Measurements from ENCODE around the gene ZNF117. TPM values are rescaled to one million over a fixed set of nuclear protein-coding genes. Genes with fewer than 3 reads are reported as not detected.

Gene ZNF117
- total RNA-seq, 4 donors from 2014 or later, result 0.78 to 1.9 (median 1.1) TPM

- Histone ChIP-seq H3K27ac (no peak overlapping the region), H3K4me1 (no peaks in the 10 kb centered on the region), H3K27me3 (no peaks in the 10 kb centered on the region), H3K9me3 (no peaks in the 10 kb centered on the region), H3K4me3 (no peak overlapping the region), H3K36me3 (peaks cover 0 to 8% of the 10 kb centered on the region in 2 donors)
- in situ Hi-C loops (cut with MboI; ENCODE audit: low sequenced_read_pairs in 4 of 4) (no loop called here), intact Hi-C loops (cut with DNase I; ENCODE audit: low total_unique reads) (no loop called here)
- DNase-seq (no peak), ATAC-seq (peak in 1 of 2 donors; percentile 49)
- TF ChIP-seq POLR2A (IDR thresholded peaks at IDR 0.05) (no peak), CTCF (IDR thresholded peaks at IDR 0.05 in 4 of 5, conservative IDR thresholded peaks at IDR 0.05 in 1 of 5) (no peak)
These were observed 620 bp downstream of the ZNF117 start for GRCh38 chr7:64990216-64990615.

- intact Hi-C loops (cut with DNase I; ENCODE audit: low total_unique reads) (no loop called here), in situ Hi-C loops (cut with MboI; ENCODE audit: low sequenced_read_pairs in 4 of 4) (no loop called here)
- DNase-seq (no peak), ATAC-seq (no peak)
- Histone ChIP-seq H3K27ac (no peak overlapping the region), H3K4me1 (no peaks in the 10 kb centered on the region), H3K36me3 (peaks cover 0 to 50% of the 10 kb centered on the region in 2 donors), H3K4me3 (no peak overlapping the region), H3K27me3 (no peaks in the 10 kb centered on the region), H3K9me3 (peaks cover 0 to 36% (median 27%) of the 10 kb centered on the region in 3 donors)
- TF ChIP-seq CTCF (IDR thresholded peaks at IDR 0.05 in 4 of 5, conservative IDR thresholded peaks at IDR 0.05 in 1 of 5) (no peak), POLR2A (IDR thresholded peaks at IDR 0.05) (no peak)
These were observed 12.2 kb downstream of the ZNF117 start for GRCh38 chr7:64978497-64979203.

GRCh38 chr7:64965594-64965993 is 25.2 kb downstream of the ZNF117 start:
- H3K4me1 ChIP-seq, result no peaks in the 10 kb centered on the region
- H3K4me3 ChIP-seq, result no peak overlapping the region
- ATAC-seq (no peak), DNase-seq (no peak)
- no peak for TF ChIP-seq CTCF (IDR thresholded peaks at IDR 0.05 in 4 of 5, conservative IDR thresholded peaks at IDR 0.05 in 1 of 5)
- no peak for TF ChIP-seq POLR2A (IDR thresholded peaks at IDR 0.05)
- in situ Hi-C loops (cut with MboI; ENCODE audit: low sequenced_read_pairs in 4 of 4) (no loop called here), intact Hi-C loops (cut with DNase I; ENCODE audit: low total_unique reads) (no loop called here)
- H3K27ac ChIP-seq, result no peak overlapping the region
- H3K36me3 ChIP-seq, result no peaks in the 10 kb centered on the region
- H3K27me3 ChIP-seq, result no peaks in the 10 kb centered on the region
- no peaks in the 10 kb centered on the region for H3K9me3 ChIP-seq

GRCh38 chr7:64959072-64959747 is 31.6 kb downstream of the ZNF117 start:
- Histone ChIP-seq H3K4me3 (no peak overlapping the region), H3K4me1 (no peaks in the 10 kb centered on the region), H3K27ac (no peak overlapping the region), H3K36me3 (no peaks in the 10 kb centered on the region), H3K27me3 (no peaks in the 10 kb centered on the region), H3K9me3 (no peaks in the 10 kb centered on the region)
- no peak for TF ChIP-seq POLR2A (IDR thresholded peaks at IDR 0.05)
- no peak for TF ChIP-seq CTCF (IDR thresholded peaks at IDR 0.05 in 4 of 5, conservative IDR thresholded peaks at IDR 0.05 in 1 of 5)
- in situ Hi-C loops (cut with MboI; ENCODE audit: low sequenced_read_pairs in 4 of 4) (loop anchor here in 1 of 4 donors (10.0 kb wide), 1 partner anchor 356 kb away; no protein-coding TSS in a partner anchor), intact Hi-C loops (cut with DNase I; ENCODE audit: low total_unique reads) (loop anchor here (10.0 kb wide), 2 partner anchors 106 to 256 kb away; no protein-coding TSS in a partner anchor)
- ATAC-seq (no peak), DNase-seq (no peak)

Data from gastrocnemius medialis (tissue), 4 donors.